Ovary (tissue), 9 donors: ENCODE data around the gene ENOX1. TPM values are rescaled to one million over a fixed set of nuclear protein-coding genes. Genes with fewer than 3 reads are reported as not detected.

ENCODE experiments used
- DNase-seq, 5 donors: peaks; one replicate each; pipeline ENCODE4 v3.0.0-alpha.2; 2019 to 2020
- H3K27ac ChIP-seq, 2 donors: fragments of 200-600 bp; one replicate each; pipeline versions ENCODE4 v1.5.1 to v1.8.0; 2019 to 2022
- H3K27me3 ChIP-seq: fragments of 200-600 bp; one replicate; pipeline ENCODE4 v1.8.0; 2022
- H3K36me3 ChIP-seq: fragments of 200-600 bp; sonication (generic); one replicate; pipeline ENCODE4 v1.5.1; 2019
- H3K4me1 ChIP-seq: one replicate; pipeline ENCODE4 v1.8.1; 2013; ENCODE audit warnings: mild to moderate bottlenecking, moderate library complexity; ENCODE audit not compliant: insufficient read depth
- H3K4me3 ChIP-seq: fragments of 200-600 bp; sonication (generic); one replicate; pipeline ENCODE4 v1.5.1; 2017
- H3K9me3 ChIP-seq, 2 donors: fragments of 200-600 bp in 1 of 2; sonication (generic) in 1 of 2; one replicate each; pipeline versions ENCODE4 v1.5.1 to v1.8.1; 2013 to 2019; ENCODE audit warnings: mild to moderate bottlenecking in 1 of 2, moderate library complexity in 1 of 2
- CTCF ChIP-seq, 3 donors: fragments of 450-650 bp in 2 of 3; fragments of 200-600 bp in 1 of 3; IDR thresholded peaks; one replicate each; pipeline versions ENCODE4 v1.5.1 to v1.8.0; 2016 to 2022; ENCODE audit warnings: antibody characterized with exemption in 3 of 3, mild to moderate bottlenecking in 1 of 3
- EP300 ChIP-seq: sonication (generic); formaldehyde crosslinking; IDR thresholded peaks from one replicate; pipeline ENCODE4 v1.6.1; 2017; ENCODE audit warnings: antibody characterized with exemption
- POLR2A ChIP-seq: fragments of 450-650 bp; IDR thresholded peaks from one replicate; pipeline ENCODE4 v1.6.1; 2017; ENCODE audit warnings: antibody characterized with exemption, mild to moderate bottlenecking, moderate library complexity
- WGBS, 3 donors: extraction: QIAGEN DNeasy Blood & Tissue Kit in 1 of 3; methylation state at CpG; one replicate each; pipeline versions ENCODE4 v1.1.5 to v1.1.7; 2013 to 2017; 5-methylcytosine and 5-hydroxymethylcytosine counted together
- intact Hi-C, 4 donors: fragments of 100-400 bp; cut with DNase I; formaldehyde crosslinking; loops; one replicate each; pipeline versions ENCODE4 v1.11.0 to v1.15.1; 2022 to 2023
- polyA plus RNA-seq, 2 donors: library from polyadenylated mRNA; stranded (reverse); fragments of 200-250 nt in 1 of 2; fragments of 350-450 nt in 1 of 2; fragmentation: Illumina TruSeq in 1 of 2; extraction: RNeasy Lipid Tissue Mini Kit (QIAGEN cat#74804) in 1 of 2; gene quantifications; one replicate each; pipeline ENCODE4 v1.2.3, GENCODE V29; 2013 to 2014
- total RNA-seq, 7 donors: library from RNA; depleted of rRNA in 2 of 7; stranded (reverse); fragments of >200 nt in 2 of 7; fragmentation: NEBNext Ultra II Directional in 3 of 7; extraction: Animal tissue kit (Norgen Biotek cat#: 25700) in 3 of 7; gene quantifications; one replicate each; pipeline versions ENCODE4 v1.1.0 to v1.2.4, GENCODE V29; 2016 to 2023
- donor health status: DM: no; HTN: no; CAD: no; lungs with moderate emphysema.
- donor health status: DM: no; HTN: no; CAD: no.
- donor health status: Bipolar disorder and iron deficiency.
- donor health status: DM: yes; HTN: yes; CAD: no.
- donor health status: DM: no; HTN: no; CAD: no.
- donor health status: DM: yes; HTN: yes; CAD: no.

The ENOX1 gene
- total and polyA plus RNA-seq, 9 donors: 3.6 to 17.5 (median 7.8) TPM

- 92 to 96% (median 94%) methylated on average over 4 of the region's 4 CpGs for WGBS, 3 donors
- H3K4me3 ChIP-seq: no peak overlapping the region
- DNase-seq: no peak
- TF ChIP-seq EP300 (no peak), POLR2A (no peak), CTCF (IDR thresholded peaks at IDR 0.05) (no peak)
- peaks cover 2% of the 10 kb centered on the region for H3K4me1 ChIP-seq
- H3K9me3 ChIP-seq: no peaks in the 10 kb centered on the region
- H3K36me3 ChIP-seq: no peaks in the 10 kb centered on the region
- H3K27me3 ChIP-seq: no peaks in the 10 kb centered on the region
- H3K27ac ChIP-seq: no peak overlapping the region
- intact Hi-C loops: no loop called here
Observed at GRCh38 chr13:43339805-43340550, 446.8 kb downstream of the ENOX1 start.

GRCh38 chr13:43339145-43339804 lies 447.5 kb downstream of the ENOX1 start:
- WGBS, 3 donors: 78 to 92% (median 86%) methylated on average over 7 of the region's 7 CpGs
- no peak for TF ChIP-seq EP300
- H3K4me1 ChIP-seq: peaks cover 2% of the 10 kb centered on the region
- H3K36me3 ChIP-seq: no peaks in the 10 kb centered on the region
- DNase-seq: no peak
- H3K4me3 ChIP-seq: no peak overlapping the region
- H3K9me3 ChIP-seq: no peaks in the 10 kb centered on the region
- H3K27ac ChIP-seq: no peak overlapping the region
- no peaks in the 10 kb centered on the region for H3K27me3 ChIP-seq
- intact Hi-C loops: no loop called here

DNA sequence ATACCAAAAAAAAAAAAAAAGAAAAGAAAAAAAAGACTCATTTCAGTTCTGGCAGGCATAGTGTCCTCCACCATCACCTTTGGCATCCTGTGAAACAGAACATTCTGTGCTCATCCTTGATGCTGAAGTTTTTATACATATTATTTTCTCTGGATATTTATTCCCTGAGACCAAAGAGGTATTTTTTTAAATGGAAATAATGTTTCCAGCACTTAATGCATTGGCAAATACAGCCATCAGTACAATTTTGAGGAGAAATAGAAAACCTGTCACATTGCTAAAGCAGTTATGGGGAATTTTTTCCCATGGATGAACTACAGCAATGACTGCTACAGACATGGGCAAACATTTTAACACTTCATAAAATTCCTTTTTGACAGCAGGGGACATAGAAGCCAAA lies 451.0 kb downstream of the ENOX1 start:
- no peak overlapping the region for H3K27ac ChIP-seq
- DNase-seq: no peak

GRCh38 chr13:43333176-43333575 lies 453.6 kb downstream of the ENOX1 start:
- 93 to 96% (median 96%) methylated on average over 3 of the region's 3 CpGs for WGBS, 3 donors
- no peak for TF ChIP-seq CTCF (IDR thresholded peaks at IDR 0.05)
- no peak for TF ChIP-seq EP300
- TF ChIP-seq POLR2A: no peak
- H3K27ac ChIP-seq: no peak overlapping the region
- H3K27me3 ChIP-seq: no peaks in the 10 kb centered on the region
- DNase-seq: no peak
- no peaks in the 10 kb centered on the region for H3K4me1 ChIP-seq
- no peaks in the 10 kb centered on the region for H3K36me3 ChIP-seq
- intact Hi-C loops: no loop called here
- H3K9me3 ChIP-seq: no peaks in the 10 kb centered on the region
- no peak overlapping the region for H3K4me3 ChIP-seq

More for the DNA sequence above, 451.0 kb downstream of the ENOX1 start:
- Histone ChIP-seq H3K36me3 (no peaks in the 10 kb centered on the region), H3K9me3 (no peaks in the 10 kb centered on the region), H3K4me3 (no peak overlapping the region), H3K4me1 (peaks cover 2% of the 10 kb centered on the region), H3K27me3 (no peaks in the 10 kb centered on the region)
- no peak for TF ChIP-seq CTCF (IDR thresholded peaks at IDR 0.05)
- no peak for TF ChIP-seq POLR2A
- no peak for TF ChIP-seq EP300
- intact Hi-C loops: no loop called here

DNA sequence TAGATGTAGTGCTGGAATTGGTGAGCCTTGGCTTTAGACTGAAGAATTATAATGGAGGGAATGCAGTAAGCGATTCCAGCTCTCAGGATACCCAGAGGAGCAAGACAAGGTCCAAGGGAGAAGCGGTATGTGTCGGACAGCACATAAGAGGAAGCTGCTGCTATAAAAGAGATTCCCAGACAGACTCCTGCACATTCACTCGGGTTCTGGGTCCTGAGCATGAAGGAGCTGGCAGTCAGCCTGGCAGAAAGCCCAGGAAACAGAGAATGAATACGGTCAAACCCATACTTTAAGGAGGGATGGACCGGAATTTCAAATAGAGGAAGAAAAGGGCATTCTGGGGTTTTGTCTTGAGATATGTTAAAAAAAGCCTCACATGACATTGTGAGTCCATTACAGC lies 455.1 kb downstream of the ENOX1 start:
- Histone ChIP-seq H3K4me3 (no peak overlapping the region), H3K27me3 (no peaks in the 10 kb centered on the region), H3K9me3 (no peaks in the 10 kb centered on the region), H3K27ac (no peak overlapping the region), H3K4me1 (no peaks in the 10 kb centered on the region), H3K36me3 (no peaks in the 10 kb centered on the region)
- TF ChIP-seq CTCF (IDR thresholded peaks at IDR 0.05) (no peak), POLR2A (no peak), EP300 (no peak)
- intact Hi-C loops: no loop called here
- DNase-seq: no peak
- 61 to 70% (median 61%) methylated on average over 6 of the region's 6 CpGs for WGBS, 3 donors
